Transverse colon (tissue), 4 donors: ENCODE data around the gene PGGHG. TPM values are rescaled to one million over a fixed set of nuclear protein-coding genes. Genes with fewer than 3 reads are reported as not detected.

Experiments
- DNase-seq: peaks from one replicate; pipeline ENCODE4 v3.0.0-alpha.2; 2019
- H3K27ac ChIP-seq, 4 donors: fragments of 200-600 bp; sonication (generic); 2 replicates each; pipeline ENCODE4 v1.5.1; 2016 to 2018; ENCODE audit warnings: inconsistent platforms in 4 of 4
- H3K27me3 ChIP-seq: fragments of 200-600 bp; sonication (generic); 2 replicates; pipeline ENCODE4 v1.5.1; 2017; ENCODE audit warnings: inconsistent platforms
- H3K36me3 ChIP-seq, 4 donors: fragments of 200-600 bp; sonication (generic); 2 replicates each; pipeline ENCODE4 v1.5.1; 2017 to 2019; ENCODE audit warnings: inconsistent platforms in 4 of 4
- H3K4me1 ChIP-seq, 4 donors: fragments of 200-600 bp; sonication (generic); 2 replicates each; pipeline ENCODE4 v1.5.1; 2017 to 2020; ENCODE audit warnings: inconsistent platforms in 4 of 4
- H3K4me3 ChIP-seq, 4 donors: fragments of 200-600 bp; sonication (generic); 1 replicate in 1 of 4; 2 replicates in 3 of 4; pipeline versions ENCODE4 v1.5.1 to v1.6.1; 2017 to 2019; ENCODE audit warnings: inconsistent platforms in 4 of 4
- H3K9me3 ChIP-seq, 2 donors: fragments of 200-600 bp; sonication (generic); 2 replicates each; pipeline ENCODE4 v1.5.1; 2017 to 2019; ENCODE audit warnings: inconsistent platforms in 2 of 2
- CTCF ChIP-seq, 5 experiments: fragments of 200-600 bp in 3 of 5; fragments of 450-650 bp in 2 of 5; sonication (generic) in 3 of 5; IDR thresholded peaks; 1 replicate in 2 of 5; 2 replicates in 3 of 5; pipeline ENCODE4 v1.5.1; 2016 to 2017; ENCODE audit warnings: antibody characterized with exemption in 5 of 5, inconsistent platforms in 3 of 5, mild to moderate bottlenecking in 2 of 5, moderate library complexity in 1 of 5
- EP300 ChIP-seq: sonication (generic); formaldehyde crosslinking; IDR thresholded peaks from one replicate; pipeline ENCODE4 v1.6.1; 2017; ENCODE audit warnings: antibody characterized with exemption, low read depth
- POLR2A ChIP-seq: fragments of 450-650 bp; IDR thresholded peaks from one replicate; pipeline ENCODE4 v1.6.1; 2016; ENCODE audit warnings: antibody characterized with exemption, mild to moderate bottlenecking, moderate library complexity
- POLR2AphosphoS5 ChIP-seq, 3 donors: sonication (generic); formaldehyde crosslinking; IDR thresholded peaks; one replicate each; pipeline ENCODE4 v1.6.1; 2016; ENCODE audit warnings: antibody characterized with exemption in 3 of 3
- WGBS, 2 donors: methylation state at CpG; one replicate each; pipeline ENCODE4 v1.1.5; 2018; ENCODE audit warnings: low coverage in 1 of 2; 5-methylcytosine and 5-hydroxymethylcytosine counted together
- in situ Hi-C, 4 donors: fragments of 200-750 bp; cut with MboI; loops; one replicate each; pipeline versions ENCODE4 v1.15.0 to v1.15.1; 2017; ENCODE audit warnings: low sequenced_read_pairs in 3 of 4, low pct_ligation_motif_present in 1 of 4, low pct_unique_long_range_greater_than_20kb in 1 of 4
- intact Hi-C: fragments of 100-400 bp; cut with DNase I; formaldehyde crosslinking; loops from one replicate; pipeline ENCODE4 v1.15.1; 2023; ENCODE audit warnings: low total_unique reads
- total RNA-seq, 4 donors: library from RNA; depleted of rRNA; stranded (reverse); fragments of >200 nt; gene quantifications; one replicate each; pipeline ENCODE4 v1.1.0, GENCODE V29; 2016

Gene PGGHG
- total RNA-seq, 4 donors from 2014 or later = 15.4 to 117 (median 30.8) TPM

DNA sequence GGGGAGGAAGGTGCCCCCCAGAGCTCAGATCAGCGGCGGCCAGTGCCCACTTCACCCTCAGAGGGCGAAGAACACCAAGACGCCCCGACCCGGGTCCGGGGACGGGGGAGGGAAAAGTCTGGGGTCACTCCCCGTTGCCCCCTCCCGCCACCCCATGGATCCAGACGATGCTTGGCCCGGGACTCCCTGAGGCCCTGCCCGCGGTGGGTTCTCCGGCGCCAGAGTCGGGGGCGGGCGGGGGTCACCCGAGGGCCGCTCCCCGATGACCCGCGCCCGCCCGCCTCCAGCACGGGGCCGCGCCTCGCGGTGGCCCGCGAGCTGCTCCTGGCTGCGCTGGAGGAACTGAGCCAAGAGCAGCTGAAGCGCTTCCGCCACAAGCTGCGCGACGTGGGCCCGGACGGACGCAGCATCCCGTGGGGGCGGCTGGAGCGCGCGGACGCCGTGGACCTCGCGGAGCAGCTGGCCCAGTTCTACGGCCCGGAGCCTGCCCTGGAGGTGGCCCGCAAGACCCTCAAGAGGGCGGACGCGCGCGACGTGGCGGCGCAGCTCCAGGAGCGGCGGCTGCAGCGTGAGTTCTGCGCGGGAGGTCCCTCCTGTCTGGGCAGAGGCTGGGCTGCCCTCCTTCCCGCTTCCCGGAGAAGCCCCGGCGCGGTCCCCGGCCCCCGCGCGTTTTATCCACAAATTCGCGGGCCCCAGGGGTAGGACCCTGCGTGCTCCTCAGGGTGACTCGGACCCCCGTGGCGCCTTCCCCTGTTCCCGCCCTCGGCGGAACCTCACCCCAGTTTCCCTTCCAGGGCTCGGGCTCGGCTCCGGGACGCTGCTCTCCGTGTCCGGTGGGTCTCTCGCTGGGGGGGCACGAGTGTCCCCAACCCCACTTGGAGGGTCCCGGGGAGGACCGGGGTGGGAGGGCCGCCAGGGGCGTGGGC, 9.6 kb upstream of the PGGHG start:
- H3K27me3 ChIP-seq = peaks cover 64% of the 10 kb centered on the region
- peak overlapping the region in 3 of 4 donors; percentile 8 to 40 (median 27) for H3K27ac ChIP-seq
- TF ChIP-seq POLR2AphosphoS5 (IDR thresholded peaks at IDR 0.05) (peak in 2 of 3 donors; percentile 61), CTCF (IDR thresholded peaks at IDR 0.05) (no peak), POLR2A (peak; percentile 13)
- no peaks in the 10 kb centered on the region for H3K9me3 ChIP-seq
- intact Hi-C loops (no loop called here), in situ Hi-C loops (no loop called here)
- H3K4me1 ChIP-seq = peaks cover 0 to 34% (median 27%) of the 10 kb centered on the region in 4 donors
- peak overlapping the region in 3 of 4 donors; percentile 13 to 38 (median 21) for H3K4me3 ChIP-seq
- no peak for DNase-seq
- H3K36me3 ChIP-seq = no peaks in the 10 kb centered on the region
- WGBS, 2 donors = 17 to 50% methylated on average over 2 to 62 of the region's 97 CpGs

- Histone ChIP-seq H3K27ac (peak overlapping the region; percentile 8 to 40 (median 26)), H3K36me3 (no peaks in the 10 kb centered on the region), H3K4me1 (peaks cover 0 to 34% (median 27%) of the 10 kb centered on the region in 4 donors), H3K9me3 (no peaks in the 10 kb centered on the region), H3K4me3 (peak overlapping the region in 3 of 4 donors; percentile 13 to 38 (median 21)), H3K27me3 (peaks cover 69% of the 10 kb centered on the region)
- intact Hi-C loops = no loop called here
- 11% methylated on average over 64 of the region's 85 CpGs; no CpG with 5 or more reads in 1 of the 2 donors for WGBS, 2 donors
- peak; percentile 65 for DNase-seq
- in situ Hi-C loops = no loop called here
- peak in 1 of 3 donors; percentile 39 for TF ChIP-seq POLR2AphosphoS5 (IDR thresholded peaks at IDR 0.05)
- no peak for TF ChIP-seq POLR2A
Observed at GRCh38 chr11:279966-280705, 8.8 kb upstream of the PGGHG start.

DNA sequence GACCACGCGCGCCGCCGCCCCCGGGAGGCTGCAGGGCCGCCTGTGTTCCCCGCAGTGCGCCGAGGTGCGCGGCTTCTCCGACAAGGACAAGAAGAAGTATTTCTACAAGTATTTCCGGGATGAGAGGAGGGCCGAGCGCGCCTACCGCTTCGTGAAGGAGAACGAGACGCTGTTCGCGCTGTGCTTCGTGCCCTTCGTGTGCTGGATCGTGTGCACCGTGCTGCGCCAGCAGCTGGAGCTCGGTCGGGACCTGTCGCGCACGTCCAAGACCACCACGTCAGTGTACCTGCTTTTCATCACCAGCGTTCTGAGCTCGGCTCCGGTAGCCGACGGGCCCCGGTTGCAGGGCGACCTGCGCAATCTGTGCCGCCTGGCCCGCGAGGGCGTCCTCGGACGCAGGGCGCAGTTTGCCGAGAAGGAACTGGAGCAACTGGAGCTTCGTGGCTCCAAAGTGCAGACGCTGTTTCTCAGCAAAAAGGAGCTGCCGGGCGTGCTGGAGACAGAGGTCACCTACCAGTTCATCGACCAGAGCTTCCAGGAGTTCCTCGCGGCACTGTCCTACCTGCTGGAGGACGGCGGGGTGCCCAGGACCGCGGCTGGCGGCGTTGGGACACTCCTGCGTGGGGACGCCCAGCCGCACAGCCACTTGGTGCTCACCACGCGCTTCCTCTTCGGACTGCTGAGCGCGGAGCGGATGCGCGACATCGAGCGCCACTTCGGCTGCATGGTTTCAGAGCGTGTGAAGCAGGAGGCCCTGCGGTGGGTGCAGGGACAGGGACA, 8.0 kb upstream of the PGGHG start:
- no peak for DNase-seq
- intact Hi-C loops = no loop called here
- Histone ChIP-seq H3K4me3 (peak overlapping the region in 3 of 4 donors; percentile 13 to 38 (median 21)), H3K36me3 (no peaks in the 10 kb centered on the region), H3K9me3 (no peaks in the 10 kb centered on the region), H3K27me3 (peaks cover 72% of the 10 kb centered on the region), H3K4me1 (peaks cover 0 to 34% (median 27%) of the 10 kb centered on the region in 4 donors), H3K27ac (peak overlapping the region in 2 of 4 donors; percentile 0 to 40)
- no peak for TF ChIP-seq POLR2AphosphoS5 (IDR thresholded peaks at IDR 0.05)
- no peak for TF ChIP-seq POLR2A
- TF ChIP-seq EP300 = no peak
- no peak for TF ChIP-seq CTCF (IDR thresholded peaks at IDR 0.05)
- in situ Hi-C loops = no loop called here
- 18% methylated on average over 66 of the region's 79 CpGs; no CpG with 5 or more reads in 1 of the 2 donors for WGBS, 2 donors

- Histone ChIP-seq H3K4me1 (peaks cover 0 to 34% (median 27%) of the 10 kb centered on the region in 4 donors), H3K36me3 (no peaks in the 10 kb centered on the region), H3K9me3 (no peaks in the 10 kb centered on the region), H3K27me3 (peaks cover 72% of the 10 kb centered on the region), H3K4me3 (peak overlapping the region in 1 of 4 donors; percentile 38), H3K27ac (no peak overlapping the region)
- TF ChIP-seq CTCF (IDR thresholded peaks at IDR 0.05) (no peak), EP300 (no peak), POLR2A (no peak), POLR2AphosphoS5 (IDR thresholded peaks at IDR 0.05) (no peak)
- 46% methylated on average over 18 of the region's 26 CpGs; no CpG with 5 or more reads in 1 of the 2 donors for WGBS, 2 donors
- DNase-seq = no peak
- intact Hi-C loops (no loop called here), in situ Hi-C loops (no loop called here)
Observed at GRCh38 chr11:281486-282161, 7.3 kb upstream of the PGGHG start.
